Glomerular visceral epithelial cell (primary cell): ENCODE results near the gene EXOC6B.
"Not testable (repeated sequence)": the region's sequence is repeated elsewhere in the genome, so short reads cannot be mapped to it uniquely, and the experiment has no call there.

Experiments
- DNase-seq: peaks from one replicate; pipeline ENCODE4 v3.0.0-alpha.2; 2016; ENCODE audit errors: extremely low spot score

Gene EXOC6B

GRCh38 chr2:72681016-72681995, 144.5 kb downstream of the EXOC6B start:
- no peak for DNase-seq

GRCh38 chr2:72678024-72678423, 147.8 kb downstream of the EXOC6B start:
- no peak for DNase-seq

GRCh38 chr2:72676341-72677025, 149.3 kb downstream of the EXOC6B start:
- no peak for DNase-seq

DNA sequence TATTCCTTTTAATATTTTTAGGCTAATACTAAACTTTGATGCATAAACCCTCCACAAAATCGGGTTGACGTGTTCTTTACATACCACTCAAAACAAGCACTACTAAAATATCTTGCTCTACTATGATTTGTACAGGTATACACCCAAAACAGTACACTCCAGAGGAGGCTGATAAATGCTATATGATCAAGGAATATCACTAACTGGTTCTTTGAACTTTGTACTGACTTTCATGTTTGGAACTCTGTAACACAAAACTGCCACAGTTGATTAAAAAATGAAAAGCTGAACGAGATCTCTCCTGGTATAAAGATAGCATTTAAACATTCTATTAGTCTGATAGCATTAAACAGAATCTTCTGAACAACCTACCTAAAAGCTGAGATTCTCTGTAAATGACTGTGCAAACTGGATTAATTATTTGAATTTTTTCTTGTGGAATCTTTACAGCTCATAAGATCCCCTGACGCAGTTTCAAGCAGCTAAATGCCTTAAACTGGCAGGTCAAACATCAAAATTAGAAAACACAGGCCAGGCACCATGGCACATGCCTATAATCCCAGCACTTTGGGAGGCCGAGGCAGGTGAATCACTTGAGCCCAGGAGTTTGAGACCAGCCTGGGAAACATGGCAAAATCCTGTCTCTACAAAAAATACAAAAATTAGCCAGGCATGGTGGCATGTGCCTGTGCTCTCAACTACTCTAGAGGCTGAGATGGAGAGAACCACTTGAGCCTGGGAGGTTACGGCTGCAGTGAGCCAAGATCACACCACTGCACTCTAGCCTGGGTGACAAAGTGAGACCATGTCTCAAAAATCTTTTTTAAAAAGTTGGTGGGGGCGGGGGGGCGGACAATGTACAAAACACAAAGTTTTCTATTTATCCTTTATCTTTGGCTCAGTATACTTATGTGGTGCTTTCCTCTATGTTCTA, 150.6 kb downstream of the EXOC6B start:
- no peak for DNase-seq

DNA sequence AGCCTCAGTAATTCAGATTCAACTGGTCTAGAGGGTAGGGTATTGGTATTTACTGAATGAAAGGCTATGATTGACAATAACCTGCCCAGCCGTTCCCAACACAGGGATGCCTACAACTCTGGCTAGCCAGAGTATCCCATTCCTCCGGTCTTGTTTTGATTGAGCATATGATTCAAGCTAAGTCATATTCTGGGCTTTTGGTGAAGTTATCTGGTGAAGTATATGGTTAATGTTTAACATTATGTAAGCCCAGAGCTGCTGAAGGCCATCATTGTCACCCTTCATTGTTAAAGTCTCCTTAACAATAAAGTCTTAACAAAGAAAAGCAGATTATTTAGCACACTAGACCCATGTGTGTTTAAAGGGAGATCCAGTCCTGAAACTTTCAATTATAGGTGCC, 152.6 kb downstream of the EXOC6B start:
- peak; percentile 60 for DNase-seq

DNA sequence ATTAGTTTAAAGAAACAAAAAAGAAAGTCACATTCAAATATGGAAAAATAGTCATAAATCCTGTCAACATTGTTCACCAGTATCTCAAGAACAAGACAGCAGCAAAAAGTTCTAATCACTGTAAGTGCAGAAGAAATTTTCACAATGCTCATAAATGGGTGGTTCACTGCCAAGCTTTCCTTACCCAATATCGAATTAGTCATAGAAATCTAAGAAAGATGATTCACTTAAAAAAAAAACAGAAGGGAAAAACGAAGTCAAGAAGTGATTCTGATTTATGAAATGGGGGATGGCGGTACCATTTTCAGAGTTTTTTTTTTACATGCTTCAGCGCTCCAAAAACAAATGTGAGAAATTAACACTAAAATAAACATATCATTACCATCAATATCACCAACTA, 156.7 kb downstream of the EXOC6B start:
- peak; percentile 18 for DNase-seq

DNA sequence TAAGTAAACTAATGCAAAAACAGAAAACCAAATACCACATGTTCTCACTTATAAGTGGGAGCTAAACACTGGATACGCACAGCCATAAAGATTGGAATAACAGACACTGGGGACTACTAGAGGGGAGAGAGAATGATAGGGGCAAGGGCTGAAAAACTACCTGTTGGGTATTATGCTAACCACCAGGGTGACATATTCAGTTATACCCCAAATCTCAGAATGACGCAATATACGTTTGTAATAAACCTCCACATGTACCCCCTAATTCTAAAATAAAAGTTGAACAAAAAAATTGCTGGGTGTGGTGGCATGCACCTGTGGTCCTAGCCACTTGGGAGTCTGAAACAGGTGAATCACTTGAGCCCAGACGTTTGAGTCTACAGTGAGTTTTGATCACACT, 157.2 kb downstream of the EXOC6B start:
- DNase-seq = no peak

DNA sequence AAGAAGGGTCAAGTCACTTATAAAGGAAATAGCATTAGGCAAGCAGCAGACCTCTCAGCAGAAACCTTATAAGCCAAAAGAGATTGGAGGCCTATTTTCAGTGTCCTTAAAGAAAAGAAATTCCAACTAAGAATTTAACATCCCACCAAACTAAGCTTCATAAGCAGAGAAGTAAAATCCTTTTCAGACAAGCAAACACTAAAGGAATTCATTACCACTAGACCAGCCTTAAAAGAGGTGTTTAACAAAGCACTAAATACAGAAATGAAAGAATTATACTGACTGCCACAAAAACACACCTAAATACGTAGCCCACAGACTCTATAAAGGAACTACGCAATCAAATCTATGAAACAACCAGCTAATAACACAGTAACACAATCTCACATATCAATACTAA, 160.4 kb downstream of the EXOC6B start:
- no peak for DNase-seq

- DNase-seq = no peak
Observed at GRCh38 chr2:72661985-72662384, 163.8 kb downstream of the EXOC6B start.

DNA sequence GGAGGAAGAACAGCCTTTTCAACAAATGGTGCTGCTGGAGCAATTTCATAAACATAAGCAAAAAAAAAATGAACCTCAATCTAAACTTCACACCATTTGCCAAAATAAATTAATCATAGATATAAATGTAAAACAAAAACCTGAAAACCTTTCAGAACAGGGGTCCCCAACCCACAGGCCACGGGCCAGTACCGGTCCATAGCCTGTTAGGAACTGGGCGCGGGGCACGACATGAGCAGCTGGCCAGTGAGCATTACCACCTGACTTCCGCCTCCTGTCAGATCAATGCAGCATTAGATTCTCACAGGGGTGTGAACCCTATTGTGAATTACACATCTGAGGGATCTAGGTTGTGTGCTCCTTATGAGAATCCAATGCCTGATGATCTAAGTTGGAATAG, 176.0 kb downstream of the EXOC6B start:
- no peak for DNase-seq

DNA sequence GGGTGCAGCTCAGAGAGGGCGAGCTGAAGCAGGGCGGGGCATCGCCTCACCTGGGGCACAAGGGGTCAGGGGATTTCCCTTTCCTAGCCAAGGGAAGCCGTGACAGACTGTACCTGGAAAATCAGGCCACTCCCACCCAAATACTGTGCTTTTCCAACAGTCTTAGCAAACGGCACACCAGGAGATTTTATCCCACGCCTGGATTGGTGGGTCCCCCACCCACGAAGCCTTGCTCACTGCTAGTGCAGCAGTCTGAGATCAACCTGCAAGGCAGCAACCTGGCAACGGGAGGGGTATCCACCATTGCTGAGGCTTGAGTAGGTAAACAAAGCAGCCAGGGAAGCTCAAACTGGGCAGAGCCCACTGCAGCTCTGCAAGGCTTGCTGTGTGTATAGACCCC, 184.6 kb downstream of the EXOC6B start:
- not testable (repeated sequence) for DNase-seq

GRCh38 chr2:72638600-72639211, 187.1 kb downstream of the EXOC6B start:
- DNase-seq = no peak

- no peak for DNase-seq
Observed at GRCh38 chr2:72636210-72636609, 189.6 kb downstream of the EXOC6B start.

DNA sequence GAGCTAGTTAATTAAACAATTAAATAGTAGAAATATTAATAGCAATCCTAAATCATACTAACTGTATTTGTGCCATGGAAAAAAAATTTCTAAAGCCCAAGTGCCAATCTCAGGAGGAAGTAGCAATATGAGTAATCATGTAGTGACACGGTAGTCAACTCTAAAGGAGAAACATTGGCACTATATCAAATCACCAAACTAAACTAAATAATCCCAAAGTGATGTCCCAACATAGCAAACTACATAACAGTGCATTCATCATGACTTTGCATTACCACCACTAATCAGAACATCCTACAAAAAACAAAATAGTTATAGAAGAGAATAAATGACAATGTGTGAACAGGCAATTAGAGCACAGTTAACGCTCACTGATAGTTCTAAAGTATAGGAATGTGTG, 195.1 kb downstream of the EXOC6B start:
- DNase-seq = no peak

GRCh38 chr2:72629062-72629461, 196.8 kb downstream of the EXOC6B start:
- no peak for DNase-seq

GRCh38 chr2:72627083-72627482, 198.8 kb downstream of the EXOC6B start:
- no peak for DNase-seq

- no peak for DNase-seq
Observed at GRCh38 chr2:72625366-72625765, 200.5 kb downstream of the EXOC6B start.

GRCh38 chr2:72623481-72623880, 202.4 kb downstream of the EXOC6B start:
- peak; percentile 3 for DNase-seq

DNA sequence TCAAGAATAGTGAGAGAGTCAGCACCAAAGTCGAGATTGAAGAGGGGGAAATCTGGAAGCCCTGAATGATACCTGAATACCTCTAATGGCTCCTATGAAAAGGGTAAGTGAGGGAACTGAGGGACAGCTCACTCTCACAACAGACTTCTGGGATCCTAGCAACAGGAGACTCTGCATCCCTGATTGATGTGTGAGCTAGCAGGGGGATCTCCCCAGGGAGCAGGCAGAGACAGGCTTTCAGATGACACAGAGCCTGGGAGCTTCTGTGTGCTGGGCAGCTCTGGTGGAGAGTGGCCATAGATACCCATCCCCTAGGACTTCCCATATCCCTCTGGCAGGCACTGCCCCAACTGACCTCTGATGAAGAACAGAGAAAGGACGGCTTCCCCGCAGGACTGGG, 206.2 kb downstream of the EXOC6B start:
- DNase-seq = peak; percentile 1

- DNase-seq = no peak
Observed at GRCh38 chr2:72613931-72614330, 211.9 kb downstream of the EXOC6B start.

GRCh38 chr2:72612614-72613160, 213.1 kb downstream of the EXOC6B start:
- no peak for DNase-seq
